H9 (cell line): ENCODE data around the gene ARHGAP30. TPM values are rescaled to one million over a fixed set of nuclear protein-coding genes. Genes with fewer than 3 reads are reported as not detected.

Source experiments
- DNase-seq: peaks from one replicate; pipeline ENCODE4 v3.0.0-alpha.2; 2017
- H2AFZ ChIP-seq: one replicate; pipeline ENCODE4 v1.6.1; 2013; ENCODE audit warnings: mild to moderate bottlenecking, low read length, control low read depth, moderate library complexity
- H2AK5ac ChIP-seq: 2 replicates; pipeline ENCODE4 v1.6.1; 2013; ENCODE audit warnings: low read length, control low read depth, mixed read lengths; ENCODE audit not compliant: insufficient read length
- H2BK120ac ChIP-seq: one replicate; pipeline ENCODE4 v1.6.1; 2013; ENCODE audit warnings: low read depth, mild to moderate bottlenecking, low read length, control low read depth, inconsistent platforms; ENCODE audit not compliant: poor library complexity, severe bottlenecking
- H2BK12ac ChIP-seq: 2 replicates; pipeline ENCODE4 v1.6.1; 2013; ENCODE audit warnings: low read length, control low read depth, mixed read lengths, low read depth; ENCODE audit not compliant: insufficient read length
- H2BK15ac ChIP-seq: 2 replicates; pipeline ENCODE4 v1.6.1; 2013; ENCODE audit warnings: low read depth, low read length, control low read depth
- H2BK20ac ChIP-seq: one replicate; pipeline ENCODE4 v1.6.1; 2013; ENCODE audit warnings: low read depth, mild to moderate bottlenecking, low read length, control low read depth, inconsistent platforms; ENCODE audit not compliant: poor library complexity, severe bottlenecking
- H2BK5ac ChIP-seq: 2 replicates; pipeline ENCODE4 v1.6.1; 2013; ENCODE audit warnings: low read length, control low read depth, mixed read lengths; ENCODE audit not compliant: insufficient read length
- H3K14ac ChIP-seq: 2 replicates; pipeline ENCODE4 v1.6.1; 2013; ENCODE audit warnings: low read length, control low read depth; ENCODE audit not compliant: insufficient read depth
- H3K18ac ChIP-seq: 2 replicates; pipeline ENCODE4 v1.6.1; 2013; ENCODE audit warnings: low read depth, mild to moderate bottlenecking, mixed read lengths, low read length, control low read depth; ENCODE audit not compliant: insufficient read length
- H3K23ac ChIP-seq: 2 replicates; pipeline ENCODE4 v1.6.1; 2013; ENCODE audit warnings: low read length, control low read depth, mixed read lengths, low read depth; ENCODE audit not compliant: insufficient read length
- H3K23me2 ChIP-seq: 2 replicates; pipeline ENCODE4 v1.6.1; 2013; ENCODE audit warnings: low read depth, mild to moderate bottlenecking, mixed read lengths, low read length, control low read depth; ENCODE audit not compliant: insufficient read length, poor library complexity, severe bottlenecking
- H3K27ac ChIP-seq: 2 replicates; pipeline ENCODE4 v1.5.1; 2013; ENCODE audit warnings: low read length, control low read depth, mixed read lengths, low read depth; ENCODE audit not compliant: insufficient read length
- H3K27me3 ChIP-seq: 2 replicates; pipeline ENCODE4 v1.6.1; 2013; ENCODE audit warnings: low read length, control low read depth, inconsistent platforms; ENCODE audit not compliant: insufficient read depth
- H3K4ac ChIP-seq: 2 replicates; pipeline ENCODE4 v1.6.1; 2013; ENCODE audit warnings: low read depth, mild to moderate bottlenecking, control low read depth, inconsistent platforms, low read length, moderate library complexity
- H3K4me1 ChIP-seq: 2 replicates; pipeline ENCODE4 v1.6.1; 2013; ENCODE audit warnings: low read length, control low read depth, inconsistent platforms; ENCODE audit not compliant: insufficient read depth
- H3K4me2 ChIP-seq: 2 replicates; pipeline ENCODE4 v1.6.1; 2013; ENCODE audit warnings: low read length, control low read depth, mixed read lengths; ENCODE audit not compliant: insufficient read length, insufficient read depth
- H3K56ac ChIP-seq: 2 replicates; pipeline ENCODE4 v1.6.1; 2013; ENCODE audit warnings: low read depth, mild to moderate bottlenecking, mixed read lengths, low read length, control low read depth; ENCODE audit not compliant: insufficient read length
- H3K79me1 ChIP-seq: 2 replicates; pipeline ENCODE4 v1.6.1; 2013; ENCODE audit warnings: low read depth, mild to moderate bottlenecking, moderate library complexity, low read length, control low read depth, inconsistent platforms; ENCODE audit not compliant: insufficient read depth, poor library complexity, severe bottlenecking
- H3K79me2 ChIP-seq: 2 replicates; pipeline ENCODE4 v1.6.1; 2013; ENCODE audit warnings: low read length, control low read depth, inconsistent platforms; ENCODE audit not compliant: insufficient read depth
- H3K9ac ChIP-seq: 2 replicates; pipeline ENCODE4 v1.6.1; 2013; ENCODE audit warnings: low read length, control low read depth, mixed read lengths; ENCODE audit not compliant: insufficient read length; ENCODE audit errors: extremely low read depth
- H3K9me3 ChIP-seq: one replicate; pipeline ENCODE4 v1.6.1; 2013; ENCODE audit warnings: low read depth, low read length, inconsistent platforms; ENCODE audit not compliant: control insufficient read depth
- H3T11ph ChIP-seq: one replicate; pipeline ENCODE4 v1.6.1; 2013; ENCODE audit warnings: mild to moderate bottlenecking, low read length, control low read depth, inconsistent platforms
- H4K20me1 ChIP-seq: one replicate; pipeline ENCODE4 v1.6.1; 2013; ENCODE audit not compliant: control insufficient read depth, insufficient read length, insufficient read depth
- H4K5ac ChIP-seq: 2 replicates; pipeline ENCODE4 v1.6.1; 2013; ENCODE audit warnings: low read depth, mild to moderate bottlenecking, mixed read lengths, low read length, control low read depth; ENCODE audit not compliant: insufficient read length
- H4K8ac ChIP-seq: replicated peaks from 2 replicates; pipeline ENCODE4 v1.6.1; 2013; ENCODE audit warnings: low read length, control low read depth, mixed read lengths, low read depth; ENCODE audit not compliant: insufficient read length
- H4K91ac ChIP-seq: 2 replicates; pipeline ENCODE4 v1.6.1; 2013; ENCODE audit warnings: low read depth, mild to moderate bottlenecking, moderate library complexity, mixed read lengths, low read length, control low read depth; ENCODE audit not compliant: insufficient read length
- H3K27ac Mint-ChIP-seq, 3 experiments: 2 replicates in 2 of 3; 3 replicates in 1 of 3; pipeline ENCODE4 v1.8.0; 2020 to 2021; ENCODE audit warnings: mixed read lengths in 3 of 3, mild to moderate bottlenecking in 1 of 3, moderate library complexity in 1 of 3
- H3K27me3 Mint-ChIP-seq: 2 replicates; pipeline ENCODE4 v1.8.0; 2021; ENCODE audit warnings: low read depth, mild to moderate bottlenecking, moderate library complexity, mixed read lengths
- H3K36me3 Mint-ChIP-seq, 3 experiments: 2 replicates in 2 of 3; 3 replicates in 1 of 3; pipeline ENCODE4 v1.8.0; 2020 to 2021; ENCODE audit warnings: low read depth in 3 of 3, mixed read lengths in 3 of 3; ENCODE audit not compliant: insufficient read depth in 1 of 3
- H3K4me1 Mint-ChIP-seq, 2 experiments: 2 replicates each; pipeline ENCODE4 v1.8.0; 2020; ENCODE audit warnings: mixed read lengths in 2 of 2
- H3K4me3 Mint-ChIP-seq, 2 experiments: 2 replicates in 1 of 2; 3 replicates in 1 of 2; pipeline ENCODE4 v1.8.0; 2020 to 2021; ENCODE audit warnings: mild to moderate bottlenecking in 2 of 2, mixed read lengths in 2 of 2, moderate library complexity in 1 of 2
- H3K9me3 Mint-ChIP-seq, 2 experiments: 2 replicates in 1 of 2; 3 replicates in 1 of 2; pipeline ENCODE4 v1.8.0; 2020; ENCODE audit warnings: mild to moderate bottlenecking in 2 of 2, mixed read lengths in 2 of 2, moderate library complexity in 1 of 2
- WGBS: extraction: QIAGEN DNeasy Blood & Tissue Kit; methylation state at CpG from one replicate; pipeline ENCODE4 v1.1.7; 2013; ENCODE audit warnings: missing lambda C conversion rate, low lambda C conversion rate, mixed read lengths; ENCODE audit not compliant: insufficient read length; ENCODE audit errors: extremely low coverage; 5-methylcytosine and 5-hydroxymethylcytosine counted together
- total RNA-seq: library from RNA; stranded (reverse); gene quantifications from 2 replicates; pipeline ENCODE4 v1.2.1, GENCODE V29; 2021
- TF ChIP-seq, protein P1 (sequence below): fragments of 200-600 bp; sonication (generic); conservative IDR thresholded peaks from 3 replicates; pipeline ENCODE4 v1.8.0; 2021; ENCODE audit warnings: antibody characterized with exemption, mild to moderate bottlenecking

Gene ARHGAP30
- total RNA-seq, 1 experiment from 2014 or later: 0.13 TPM

DNA sequence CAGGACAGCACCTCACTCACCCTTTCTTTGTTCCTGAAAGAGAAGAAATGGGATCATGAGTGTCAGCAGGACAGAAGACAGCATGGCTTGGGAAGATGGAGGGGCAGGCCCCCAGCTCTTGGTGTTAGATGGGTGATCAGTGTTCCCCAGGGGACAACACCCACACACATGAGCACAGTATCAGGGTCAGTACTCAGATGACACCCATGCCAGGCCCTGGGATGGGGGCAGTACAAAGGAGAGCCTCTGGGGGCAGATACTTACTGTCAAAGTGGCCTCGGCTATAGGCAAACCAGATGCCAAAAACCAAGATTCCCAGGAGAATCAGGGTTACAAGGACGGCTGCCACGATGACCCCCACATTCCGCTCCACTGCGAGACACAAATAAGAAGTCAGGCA lies 70.3 kb downstream of the ARHGAP30 start:
- Histone ChIP-seq H3K4ac (no peak overlapping the region), H3K4me1 (no peaks in the 10 kb centered on the region), H4K91ac (no peak overlapping the region), H3K4me2 (no peak overlapping the region), H3K9me3 (no peaks in the 10 kb centered on the region), H4K20me1 (peaks cover 3% of the 10 kb centered on the region), H2AFZ (no peak overlapping the region), H2BK5ac (no peak overlapping the region), H3K23me2 (no peaks in the 10 kb centered on the region), H3K56ac (no peak overlapping the region), H2BK20ac (no peak overlapping the region), H4K5ac (no peak overlapping the region), H2BK120ac (no peak overlapping the region), H3K23ac (no peak overlapping the region), H3K27ac (no peak overlapping the region), H3K9ac (no peak overlapping the region), H3K18ac (no peak overlapping the region), H3K79me1 (no peaks in the 10 kb centered on the region), H3K14ac (no peak overlapping the region), H3K79me2 (no peaks in the 10 kb centered on the region; the same call in 1 of the 2 replicates), H2BK12ac (no peak overlapping the region), H4K8ac (no peak overlapping the region), H2AK5ac (no peak overlapping the region), H3K27me3 (no peaks in the 10 kb centered on the region), H3T11ph (no peak overlapping the region), H2BK15ac (no peak overlapping the region)
- H3K27ac Mint-ChIP-seq: no peak overlapping the region; a peak in 1 of 7 replicates
- TF ChIP-seq, protein P1, sequence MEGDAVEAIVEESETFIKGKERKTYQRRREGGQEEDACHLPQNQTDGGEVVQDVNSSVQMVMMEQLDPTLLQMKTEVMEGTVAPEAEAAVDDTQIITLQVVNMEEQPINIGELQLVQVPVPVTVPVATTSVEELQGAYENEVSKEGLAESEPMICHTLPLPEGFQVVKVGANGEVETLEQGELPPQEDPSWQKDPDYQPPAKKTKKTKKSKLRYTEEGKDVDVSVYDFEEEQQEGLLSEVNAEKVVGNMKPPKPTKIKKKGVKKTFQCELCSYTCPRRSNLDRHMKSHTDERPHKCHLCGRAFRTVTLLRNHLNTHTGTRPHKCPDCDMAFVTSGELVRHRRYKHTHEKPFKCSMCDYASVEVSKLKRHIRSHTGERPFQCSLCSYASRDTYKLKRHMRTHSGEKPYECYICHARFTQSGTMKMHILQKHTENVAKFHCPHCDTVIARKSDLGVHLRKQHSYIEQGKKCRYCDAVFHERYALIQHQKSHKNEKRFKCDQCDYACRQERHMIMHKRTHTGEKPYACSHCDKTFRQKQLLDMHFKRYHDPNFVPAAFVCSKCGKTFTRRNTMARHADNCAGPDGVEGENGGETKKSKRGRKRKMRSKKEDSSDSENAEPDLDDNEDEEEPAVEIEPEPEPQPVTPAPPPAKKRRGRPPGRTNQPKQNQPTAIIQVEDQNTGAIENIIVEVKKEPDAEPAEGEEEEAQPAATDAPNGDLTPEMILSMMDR: no peak
- DNase-seq: no peak
- no peaks in the 10 kb centered on the region for H3K9me3 Mint-ChIP-seq
- peaks cover 31 to 73% (median 71%) of the 10 kb centered on the region in 3 experiments; a peak in 6 of 7 replicates for H3K36me3 Mint-ChIP-seq
- no peaks in the 10 kb centered on the region for H3K27me3 Mint-ChIP-seq
- H3K4me1 Mint-ChIP-seq: peaks cover 3% of the 10 kb centered on the region in 2 experiments; a peak in 1 of 4 replicates
- WGBS: no CpG with 5 or more reads among the region's 5 CpGs
- H3K4me3 Mint-ChIP-seq: no peak overlapping the region
